Psoas muscle (tissue), 8 donors: ENCODE data around the gene CYP2C9. TPM values are rescaled to one million over a fixed set of nuclear protein-coding genes. Genes with fewer than 3 reads are reported as not detected.

ENCODE experiments used
- ATAC-seq, 4 donors: fragments of 200-7000 bp; cut with Tn5 transposase; one replicate each; pipeline ENCODE4 v1.9.1; 2020; ENCODE audit warnings: moderate library complexity in 3 of 4, mild to moderate bottlenecking in 2 of 4
- DNase-seq, 2 donors: peaks; one replicate each; pipeline ENCODE4 v3.0.0-alpha.2; 2020
- H3K27ac ChIP-seq: fragments of 200-600 bp; one replicate; pipeline ENCODE4 v1.8.0; 2022
- H3K27me3 ChIP-seq, 3 donors: fragments of 200-600 bp in 1 of 3; one replicate each; pipeline versions ENCODE4 v1.6.1 to v1.8.0; 2013 to 2022; ENCODE audit warnings: low read length in 2 of 3, mild to moderate bottlenecking in 2 of 3, moderate library complexity in 1 of 3; ENCODE audit not compliant: insufficient read depth in 3 of 3
- H3K36me3 ChIP-seq, 2 donors: fragments of 200-600 bp in 1 of 2; one replicate each; pipeline versions ENCODE4 v1.6.1 to v1.8.0; 2013 to 2022; ENCODE audit warnings: low read depth in 1 of 2, mild to moderate bottlenecking in 1 of 2, moderate library complexity in 1 of 2; ENCODE audit not compliant: insufficient read depth in 1 of 2
- H3K4me1 ChIP-seq: fragments of 200-600 bp; one replicate; pipeline ENCODE4 v1.8.0; 2022
- H3K4me3 ChIP-seq: fragments of 200-600 bp; one replicate; pipeline ENCODE4 v1.8.0; 2022; ENCODE audit warnings: mild to moderate bottlenecking
- H3K9me3 ChIP-seq: fragments of 200-600 bp; one replicate; pipeline ENCODE4 v1.8.0; 2022
- CTCF ChIP-seq: fragments of 200-600 bp; IDR thresholded peaks from one replicate; pipeline ENCODE4 v1.8.0; 2022; ENCODE audit warnings: antibody characterized with exemption
- whole genome bisulfite sequencing, 3 donors: extraction: QIAGEN DNeasy Blood & Tissue Kit; methylation state at CpG; one replicate each; pipeline versions ENCODE4 v1.1.6 to v1.1.7; 2013; 5-methylcytosine and 5-hydroxymethylcytosine counted together
- intact Hi-C, 2 donors: fragments of 100-400 bp; cut with DNase I; formaldehyde crosslinking; loops; one replicate each; pipeline versions ENCODE4 v1.11.0 to v1.14.2; 2022
- polyA plus RNA-seq, 3 donors: library from polyadenylated mRNA; stranded (reverse); fragments of 200-250 nt; gene quantifications; one replicate each; pipeline ENCODE4 v1.2.3, GENCODE V29; 2013
- total RNA-seq, 4 donors: library from RNA; stranded (reverse); fragmentation: NEBNext Ultra II Directional in 2 of 4; extraction: Animal tissue kit (Norgen Biotek cat#: 25700) in 2 of 4; gene quantifications; one replicate each; pipeline versions ENCODE4 v1.2.1 to v1.2.4, GENCODE V29; 2021 to 2023
- donor health status: healthy with polysubstance abuse.
- donor health status: DM: no; HTN: no; CAD: no; lungs with moderate emphysema.
- donor health status: Bipolar disorder and iron deficiency.
- donor health status: healthy.
- donor health status: DM: yes; HTN: yes; CAD: no.
- donor health status: DM: no; HTN: no; CAD: no.
- donor health status: DM: no; HTN: no; CAD: no.
- donor health status: DM: yes; HTN: yes; CAD: no.

Gene CYP2C9
- total and polyA plus RNA-seq, 7 donors = 0.08 to 0.54 (median 0.26) TPM; not detected in 4

- 0 to 4% (median 2%) methylated on average over 1 of the region's 1 CpG for WGBS, 3 donors
These were observed 25.4 kb downstream of the CYP2C9 start for GRCh38 chr10:94963901-94964300.

GRCh38 chr10:94983555-94983954, 45.1 kb downstream of the CYP2C9 start:
- DNase-seq = no peak
- no peaks in the 10 kb centered on the region for H3K4me1 ChIP-seq
- no peak for ATAC-seq
- H3K27me3 ChIP-seq = no peaks in the 10 kb centered on the region
- H3K4me3 ChIP-seq = no peak overlapping the region
- H3K36me3 ChIP-seq = no peaks in the 10 kb centered on the region
- H3K9me3 ChIP-seq = no peaks in the 10 kb centered on the region
- intact Hi-C loops = no loop called here
- WGBS, 3 donors = 38 to 45% (median 41%) methylated on average over 4 of the region's 4 CpGs
- no peak overlapping the region for H3K27ac ChIP-seq
- no peak for TF ChIP-seq CTCF

More at GRCh38 chr10:94963901-94964300, 25.4 kb downstream of the CYP2C9 start:
- no peaks in the 10 kb centered on the region for H3K27me3 ChIP-seq
- TF ChIP-seq CTCF = peak; percentile 16
- no peaks in the 10 kb centered on the region for H3K9me3 ChIP-seq
- no peak overlapping the region for H3K4me3 ChIP-seq
- no peak for DNase-seq
- intact Hi-C loops = no loop called here
- ATAC-seq = no peak
- no peaks in the 10 kb centered on the region for H3K36me3 ChIP-seq
- no peak overlapping the region for H3K27ac ChIP-seq
- H3K4me1 ChIP-seq = no peaks in the 10 kb centered on the region

- Histone ChIP-seq H3K4me3 (no peak overlapping the region), H3K27me3 (no peaks in the 10 kb centered on the region), H3K27ac (no peak overlapping the region), H3K9me3 (no peaks in the 10 kb centered on the region), H3K36me3 (no peaks in the 10 kb centered on the region), H3K4me1 (no peaks in the 10 kb centered on the region)
- DNase-seq (no peak), ATAC-seq (no peak)
- intact Hi-C loops = no loop called here
- no peak for TF ChIP-seq CTCF
These were observed 50.7 kb downstream of the CYP2C9 start for GRCh38 chr10:94989192-94989591.

- intact Hi-C loops = no loop called here
- 93 to 95% (median 95%) methylated on average over 1 of the region's 1 CpG for WGBS, 3 donors
- ATAC-seq (no peak), DNase-seq (no peak)
- Histone ChIP-seq H3K27ac (no peak overlapping the region), H3K27me3 (no peaks in the 10 kb centered on the region), H3K9me3 (no peaks in the 10 kb centered on the region), H3K36me3 (no peaks in the 10 kb centered on the region), H3K4me1 (no peaks in the 10 kb centered on the region), H3K4me3 (no peak overlapping the region)
- no peak for TF ChIP-seq CTCF
These were observed 52.9 kb downstream of the CYP2C9 start for GRCh38 chr10:94991243-94991888.

- Histone ChIP-seq H3K4me1 (no peaks in the 10 kb centered on the region), H3K4me3 (no peak overlapping the region), H3K27ac (no peak overlapping the region), H3K27me3 (no peaks in the 10 kb centered on the region), H3K36me3 (no peaks in the 10 kb centered on the region), H3K9me3 (no peaks in the 10 kb centered on the region)
- ATAC-seq = no peak
- WGBS, 3 donors = 73 to 85% (median 80%) methylated on average over 4 of the region's 4 CpGs
- TF ChIP-seq CTCF = no peak
- DNase-seq = no peak
- intact Hi-C loops = no loop called here
These were observed 54.4 kb downstream of the CYP2C9 start for GRCh38 chr10:94992811-94993210.
